Occipital lobe (tissue), 2 donors: ENCODE data around the gene SRRM4. TPM values are rescaled to one million over a fixed set of nuclear protein-coding genes. Genes with fewer than 3 reads are reported as not detected.

Experiments
- DNase-seq: peaks from one replicate; lab custom pipeline; 2025; lab: John Stamatoyannopoulos, UW
- total RNA-seq: library from RNA; depleted of rRNA; stranded (reverse); fragments of >200 nt; gene quantifications from one replicate; pipeline ENCODE4 v1.2.3, GENCODE V29; 2014

Gene SRRM4, protein sequence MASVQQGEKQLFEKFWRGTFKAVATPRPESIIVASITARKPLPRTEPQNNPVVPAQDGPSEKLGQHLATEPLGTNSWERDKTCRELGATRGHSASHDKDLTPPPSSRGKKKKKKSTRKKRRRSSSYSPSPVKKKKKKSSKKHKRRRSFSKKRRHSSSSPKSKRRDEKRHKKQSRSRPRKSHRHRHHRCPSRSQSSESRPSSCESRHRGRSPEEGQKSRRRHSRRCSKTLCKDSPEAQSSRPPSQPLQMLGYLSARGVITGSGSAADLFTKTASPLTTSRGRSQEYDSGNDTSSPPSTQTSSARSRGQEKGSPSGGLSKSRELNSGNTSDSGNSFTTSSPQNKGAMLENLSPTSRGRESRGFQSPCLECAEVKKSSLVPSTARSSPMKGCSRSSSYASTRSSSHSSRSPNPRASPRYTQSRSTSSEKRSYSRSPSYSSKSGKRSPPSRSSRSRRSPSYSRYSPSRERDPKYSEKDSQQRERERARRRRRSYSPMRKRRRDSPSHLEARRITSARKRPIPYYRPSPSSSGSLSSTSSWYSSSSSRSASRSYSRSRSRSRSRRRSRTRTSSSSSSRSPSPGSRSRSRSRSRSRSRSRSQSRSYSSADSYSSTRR
- total RNA-seq: 6.4 TPM

DNA sequence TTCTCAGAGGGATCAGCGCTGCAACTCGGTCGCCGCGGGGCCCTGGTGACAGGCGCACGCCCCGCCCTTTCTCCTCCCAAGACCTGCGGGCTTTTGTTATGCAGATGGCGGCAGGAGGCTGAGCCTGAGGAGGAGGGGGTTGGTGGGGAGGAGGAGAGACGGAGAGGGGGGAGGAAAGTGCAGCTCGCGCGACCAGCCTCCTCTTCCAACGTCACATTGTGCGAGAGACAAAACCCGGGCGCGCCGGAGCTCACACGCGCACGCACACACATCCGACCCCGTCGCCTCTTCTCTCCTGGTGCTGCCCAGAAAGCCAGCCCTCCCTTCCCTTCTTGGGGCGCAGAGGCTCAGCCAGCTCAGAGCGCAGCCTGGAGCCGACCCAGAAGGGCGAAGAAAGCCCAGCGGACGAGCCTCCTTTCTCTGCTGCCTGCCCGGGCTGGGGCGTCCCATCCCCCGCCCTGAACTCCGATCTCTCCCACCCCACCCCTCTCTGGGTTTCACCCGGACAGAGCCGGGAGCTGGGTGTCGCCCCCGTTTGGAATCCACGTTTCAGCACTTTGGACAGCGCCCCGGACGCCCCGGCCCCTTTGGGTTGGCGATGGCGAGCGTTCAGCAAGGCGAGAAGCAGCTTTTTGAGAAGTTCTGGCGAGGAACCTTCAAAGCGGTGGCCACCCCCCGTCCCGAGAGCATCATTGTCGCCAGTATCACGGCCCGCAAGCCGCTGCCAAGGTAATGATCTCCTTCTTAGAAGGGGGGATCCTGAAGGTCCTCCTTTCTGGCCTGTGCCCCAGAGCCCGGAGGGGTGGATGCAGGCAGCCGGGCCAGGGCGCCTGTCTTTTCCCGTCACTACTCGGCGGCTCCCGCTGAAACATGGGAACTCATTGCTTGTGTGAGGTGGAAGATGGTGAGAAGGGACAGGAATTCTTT, at the start of gene SRRM4:
TSS of gene SRRM4 (plus strand) at position 257 of the 927 bp plus-strand sequence. CDS start at position 599, 342 bp downstream.
- DNase-seq: peak; percentile 80

DNA sequence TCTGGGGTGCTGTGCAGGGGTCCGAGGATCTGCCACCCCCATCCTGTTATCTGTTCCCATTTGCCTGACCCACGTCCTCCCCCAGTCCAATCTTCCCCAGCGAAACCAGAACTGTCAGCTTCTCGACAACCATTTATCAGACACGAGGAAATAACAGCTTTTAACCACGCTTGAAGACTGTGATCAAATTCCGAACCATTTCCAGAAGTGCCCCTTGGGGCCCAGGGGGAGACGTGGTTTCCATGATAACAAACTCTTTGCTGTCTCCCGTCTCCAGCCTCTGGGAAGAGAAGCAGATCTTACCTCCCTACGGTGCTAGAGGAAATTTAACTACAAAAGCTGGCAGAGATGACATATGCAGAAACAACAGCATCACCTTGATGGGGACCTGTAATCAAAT, 35.1 kb upstream of the SRRM4 start:
- DNase-seq: no peak

DNA sequence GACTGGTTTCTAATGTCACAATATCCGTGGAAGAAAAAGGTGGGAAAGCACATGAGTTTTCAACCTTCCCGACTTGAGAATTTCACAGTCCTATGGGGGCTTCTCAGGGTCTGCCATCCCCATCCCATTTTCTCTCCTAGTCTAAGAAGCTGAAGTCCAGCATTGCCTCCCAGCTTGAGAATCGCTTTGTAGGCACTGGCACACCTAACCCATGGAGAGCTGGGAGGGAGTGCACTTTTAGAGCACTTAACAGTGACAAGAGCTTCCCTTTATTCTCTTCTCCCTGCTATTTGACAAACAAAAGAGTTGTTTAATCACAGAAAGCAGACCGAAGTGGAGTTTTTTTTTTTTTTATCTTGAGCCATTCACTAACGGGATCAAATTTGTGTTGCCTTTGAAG, 22.8 kb upstream of the SRRM4 start:
- no peak for DNase-seq

DNA sequence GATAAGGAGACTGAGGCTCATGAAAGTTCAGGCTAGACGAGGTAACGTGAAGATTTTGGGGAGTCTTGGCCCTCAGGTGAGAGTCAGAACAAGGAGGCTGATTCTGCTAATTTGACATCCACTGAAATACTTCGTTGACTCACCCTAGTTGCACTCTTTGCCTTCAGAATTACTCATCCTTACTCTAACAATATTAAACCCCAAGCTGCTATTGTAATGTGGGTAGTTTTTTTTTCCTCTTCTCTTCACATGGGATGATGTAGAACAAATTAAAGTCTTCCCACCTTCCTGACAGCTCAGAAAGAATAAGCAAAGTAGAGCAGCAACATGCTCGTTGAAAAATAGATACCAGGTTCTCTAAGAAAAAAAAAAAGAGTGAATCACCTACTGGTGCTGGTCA, 22.0 kb upstream of the SRRM4 start:
- DNase-seq: no peak

DNA sequence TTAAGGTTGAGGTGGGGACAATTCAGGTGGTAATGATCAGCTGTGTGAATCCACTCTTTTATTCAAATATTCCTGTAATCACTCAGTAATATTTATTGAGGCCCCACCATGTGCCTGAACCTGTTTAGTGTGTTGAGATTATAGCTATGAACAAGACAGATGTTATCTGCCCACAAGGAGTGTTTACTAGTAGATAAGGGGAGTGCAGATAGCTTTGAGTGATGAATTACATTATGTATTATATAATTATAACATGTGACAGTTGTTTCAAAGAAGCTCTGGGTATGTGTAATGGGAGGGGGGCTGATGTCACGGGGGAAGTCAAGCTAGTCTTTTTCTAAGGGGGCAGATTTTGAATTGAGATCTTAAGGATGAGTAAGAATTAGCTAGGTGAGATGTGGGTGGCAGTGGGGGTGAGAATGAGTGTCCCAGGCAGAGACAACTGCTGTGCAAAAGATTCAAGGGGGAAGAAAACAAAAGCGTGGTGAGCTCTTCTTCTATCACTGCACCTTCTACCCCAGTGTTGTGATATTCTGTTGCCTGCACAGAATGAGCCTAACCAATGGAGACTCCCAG, 21.3 kb upstream of the SRRM4 start:
- DNase-seq: no peak

DNA sequence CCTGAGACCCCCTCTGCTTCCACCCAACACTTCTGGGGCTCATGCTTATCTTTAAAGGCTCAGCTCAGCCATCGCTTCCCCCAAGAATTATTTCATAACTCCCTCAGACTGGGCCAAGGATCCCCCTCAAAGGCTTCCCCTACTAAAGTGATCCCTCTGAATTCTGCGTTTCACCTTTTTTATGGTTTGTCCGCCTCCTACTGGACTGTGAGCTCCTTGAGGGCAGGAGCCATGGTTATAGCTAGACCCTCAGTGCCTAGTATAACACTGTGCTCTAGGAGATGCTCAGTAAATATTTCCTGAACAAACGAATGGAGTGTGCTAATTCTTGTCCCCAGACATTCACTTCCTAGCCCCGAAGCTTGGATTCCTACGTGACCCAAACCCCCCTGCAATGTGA, 20.5 kb upstream of the SRRM4 start:
- DNase-seq: no peak

DNA sequence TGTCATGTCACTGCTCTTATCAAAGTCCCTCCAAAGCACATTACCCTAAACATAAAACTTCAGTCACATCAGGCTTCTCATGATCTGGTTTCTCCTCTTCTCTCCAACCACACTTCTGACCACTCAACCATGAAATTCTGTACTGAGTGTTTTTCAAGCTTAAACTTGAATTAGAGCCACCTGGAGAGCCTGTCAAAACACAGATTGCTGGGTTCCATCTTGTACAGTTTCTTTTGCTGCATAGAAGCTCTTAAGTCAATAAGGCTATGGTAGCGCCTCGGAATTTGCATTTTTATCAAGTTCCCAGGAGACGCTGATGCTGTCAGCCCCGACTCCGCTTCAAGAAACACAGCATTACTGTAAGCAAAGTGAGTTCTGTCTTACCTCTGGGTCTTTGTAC, 16.4 kb upstream of the SRRM4 start:
- no peak for DNase-seq

DNA sequence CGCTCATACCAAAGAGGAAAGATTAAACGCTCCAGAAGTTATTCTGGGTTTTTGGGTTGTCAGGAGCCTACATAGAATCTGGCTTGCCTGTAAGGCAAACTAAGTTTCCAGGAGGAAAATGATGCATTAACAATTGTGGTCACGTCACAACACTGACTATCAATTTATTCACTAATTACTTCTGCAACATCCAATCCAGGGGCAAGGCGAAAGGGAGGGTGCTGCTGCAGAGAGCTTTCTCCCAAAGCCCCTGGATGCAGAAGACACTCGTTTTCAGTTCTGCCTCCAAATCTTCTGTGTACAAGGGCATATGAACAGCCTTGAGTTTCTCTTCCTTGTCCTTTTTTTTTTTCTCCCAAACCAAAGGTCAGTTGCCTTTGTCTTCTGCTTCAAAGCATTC, 10.5 kb upstream of the SRRM4 start:
- DNase-seq: no peak

DNA sequence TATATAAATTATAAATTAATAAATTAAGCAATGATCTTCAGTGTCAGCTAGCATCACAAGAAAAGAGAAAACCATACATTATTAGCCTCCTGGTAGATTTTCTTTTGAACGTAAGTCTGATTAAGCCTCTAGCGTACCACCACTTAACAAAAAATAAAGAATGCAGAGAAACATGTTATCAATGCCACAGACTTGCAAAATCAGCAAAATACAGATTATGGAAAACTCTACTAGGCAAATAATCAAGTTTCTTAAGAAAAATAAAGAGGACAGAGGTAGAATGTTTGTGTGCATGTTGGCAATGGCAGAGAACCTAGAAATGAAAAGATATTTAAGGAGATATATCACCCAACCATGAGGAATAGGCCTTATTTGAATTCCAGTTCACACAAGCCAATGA, 8.4 kb upstream of the SRRM4 start:
- no peak for DNase-seq

DNA sequence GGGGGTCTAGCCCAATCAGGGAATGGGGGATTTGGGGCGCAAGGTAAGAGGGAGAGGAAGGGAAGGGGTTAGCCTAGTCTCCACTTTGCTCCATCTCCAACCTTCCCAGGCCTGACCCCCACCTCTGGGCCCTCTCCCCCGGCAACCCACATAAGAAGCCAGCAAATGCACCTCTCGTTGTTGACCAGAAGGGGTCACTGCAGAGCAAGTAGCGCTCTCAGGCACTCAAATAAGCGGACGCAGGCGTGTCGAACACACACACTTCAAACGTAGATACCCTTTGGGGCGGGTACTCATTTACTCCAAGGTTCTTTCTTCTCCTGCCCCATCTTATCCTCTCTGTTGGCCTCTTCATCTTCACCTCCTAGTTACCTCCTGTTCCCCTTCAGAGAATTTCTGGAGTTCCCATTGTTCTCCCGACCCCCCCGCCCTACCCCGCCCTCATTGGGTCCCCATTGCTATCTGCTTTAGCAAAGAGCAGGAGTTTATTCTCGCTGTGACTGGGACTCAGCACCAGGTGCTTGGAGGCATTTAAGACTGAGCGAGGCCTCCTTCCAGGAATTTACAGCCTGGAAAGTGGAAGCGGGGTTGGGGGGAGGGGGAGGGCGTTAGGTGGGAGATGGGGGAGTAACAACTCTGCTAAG, 1.5 kb upstream of the SRRM4 start:
- peak; percentile 42 for DNase-seq

DNA sequence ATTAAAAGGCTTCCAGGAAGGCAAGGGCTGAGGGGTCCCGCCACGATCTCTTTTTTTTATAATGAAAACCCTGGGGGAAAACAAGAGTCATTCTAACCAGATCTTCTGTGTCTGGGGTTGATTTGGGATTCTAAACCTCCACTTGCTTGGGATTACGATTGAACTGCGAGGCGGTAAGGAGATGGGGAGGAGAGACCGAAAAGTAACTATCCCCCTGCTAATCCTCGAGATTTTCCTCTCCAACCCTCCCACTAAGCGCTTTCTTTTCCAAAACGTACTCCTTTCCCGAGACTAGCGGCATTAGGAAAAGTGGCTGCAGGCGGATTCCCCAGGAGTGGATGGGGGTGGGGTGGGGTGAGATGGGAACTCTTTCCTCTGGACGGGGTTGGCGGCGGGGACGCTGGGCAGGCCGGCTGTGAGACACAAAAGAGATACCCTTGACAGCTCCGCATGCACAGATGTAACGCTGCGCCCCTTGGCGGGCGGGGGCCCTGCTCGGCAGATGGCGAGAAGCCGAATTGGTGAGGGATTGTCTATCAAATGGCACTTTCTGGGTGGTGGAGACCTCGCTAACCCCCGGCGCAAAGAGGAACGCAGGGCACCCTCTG, 830 bp upstream of the SRRM4 start:
- peak; percentile 33 for DNase-seq

DNA sequence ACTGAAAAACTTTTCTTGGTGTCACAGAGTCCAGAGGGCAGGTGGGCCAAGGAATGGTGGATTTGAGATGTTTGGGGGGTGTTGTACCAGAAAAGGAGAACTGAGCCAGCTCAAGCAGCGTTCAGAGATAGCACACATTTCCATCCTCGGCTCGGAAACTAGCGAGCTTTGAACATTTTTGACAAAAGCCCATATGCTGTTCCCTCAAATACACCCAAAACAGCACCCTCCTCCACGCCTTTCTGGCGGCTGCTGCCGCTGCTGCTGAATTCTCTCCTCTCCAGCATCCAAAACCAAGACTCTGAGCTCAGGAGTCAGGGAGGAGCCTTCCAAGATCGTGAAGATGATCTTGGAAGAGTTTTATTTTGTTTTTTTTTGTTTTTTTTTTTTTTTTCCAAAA, 961 bp downstream of the SRRM4 start:
- no peak for DNase-seq

DNA sequence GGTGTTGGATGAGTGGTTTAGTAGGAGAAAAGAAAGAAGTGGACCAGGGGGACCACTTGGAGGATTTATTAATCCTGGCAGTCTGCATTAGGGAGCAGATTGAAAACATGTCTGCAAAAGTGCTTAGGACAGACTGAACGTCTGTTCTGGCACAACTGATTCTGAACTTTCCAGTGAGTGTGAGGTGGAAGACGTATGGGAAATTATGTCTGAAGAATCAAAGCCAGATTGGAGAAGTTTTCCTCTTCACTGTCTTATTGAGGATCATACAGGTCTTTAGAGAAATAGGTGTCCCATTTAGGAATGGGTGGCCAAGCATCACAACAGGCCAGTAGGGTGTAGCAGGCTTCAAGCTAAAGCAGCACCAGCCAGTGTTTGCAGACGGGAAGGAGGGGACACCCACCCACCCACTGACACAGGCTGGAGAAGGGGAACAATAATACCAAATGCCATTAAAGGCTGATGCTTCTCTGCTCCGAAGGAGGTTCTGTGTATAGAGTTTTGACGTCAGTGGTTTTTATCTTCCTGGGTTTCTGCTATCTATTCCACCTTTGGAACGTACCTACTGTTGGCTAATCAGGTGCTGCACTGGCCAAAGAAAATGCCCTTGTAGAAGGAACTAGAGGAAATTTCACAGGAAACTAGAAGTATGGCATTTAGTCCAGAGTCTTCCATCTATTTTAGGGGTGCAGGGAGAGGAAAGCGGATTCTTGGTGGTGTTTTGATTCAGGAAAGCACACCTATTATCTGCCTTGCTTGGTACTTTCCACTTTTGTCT, 1.8 kb downstream of the SRRM4 start:
- no peak for DNase-seq

DNA sequence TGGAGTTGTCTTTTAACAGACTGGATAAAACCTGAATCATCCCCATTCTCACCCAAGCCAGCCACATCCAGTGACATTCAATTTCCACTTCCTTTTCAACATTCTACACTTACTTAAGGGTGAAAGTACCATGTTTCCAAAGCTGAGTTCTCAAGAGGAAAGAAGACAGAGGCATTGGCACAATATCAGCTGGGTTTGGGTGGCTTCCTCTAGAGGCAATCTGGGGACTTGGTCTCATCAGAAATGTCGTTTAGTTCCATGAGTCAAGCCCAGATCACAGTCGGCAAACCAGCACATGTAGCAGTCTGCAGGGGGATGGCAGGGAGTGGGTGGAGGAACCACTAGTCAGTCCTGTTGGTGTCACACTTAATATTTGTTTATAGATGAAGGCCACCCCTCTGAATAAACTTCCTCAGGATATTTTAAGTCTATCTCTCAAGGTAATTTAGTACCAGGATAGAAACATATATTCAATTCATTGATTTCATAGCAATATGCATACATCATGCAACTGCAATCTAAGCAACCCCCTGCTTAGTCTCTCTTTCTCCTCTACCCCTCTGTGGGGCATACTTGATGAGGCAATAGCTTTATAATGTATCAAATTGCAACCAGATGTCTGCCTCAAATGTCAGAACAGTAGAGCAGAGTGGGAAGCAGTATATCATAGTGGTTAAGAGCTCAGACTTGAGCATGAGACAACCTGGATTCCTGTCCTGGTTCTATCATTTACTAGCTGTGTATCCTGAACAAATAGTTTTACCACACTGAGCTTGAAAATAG, 3.0 kb downstream of the SRRM4 start:
- no peak for DNase-seq

DNA sequence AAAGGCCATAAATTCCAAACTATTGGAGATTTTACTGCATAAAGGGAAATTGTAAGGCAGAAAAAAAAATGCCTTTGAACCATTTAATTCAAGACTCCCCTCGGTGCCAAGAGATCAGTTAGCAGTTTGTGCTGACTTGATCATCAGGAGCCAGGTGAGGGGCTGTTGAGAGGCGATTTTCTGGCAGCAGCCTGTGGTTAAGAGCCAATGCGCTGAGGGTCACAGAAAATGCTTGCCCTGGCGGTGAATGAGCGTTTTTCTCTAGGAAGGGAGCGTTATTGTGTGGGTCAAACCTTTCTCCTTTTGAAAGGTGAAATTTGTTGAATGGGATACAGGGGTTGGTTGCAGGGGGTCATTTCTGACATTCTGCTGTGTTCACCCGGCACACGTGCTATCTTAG, 4.7 kb downstream of the SRRM4 start:
- no peak for DNase-seq

DNA sequence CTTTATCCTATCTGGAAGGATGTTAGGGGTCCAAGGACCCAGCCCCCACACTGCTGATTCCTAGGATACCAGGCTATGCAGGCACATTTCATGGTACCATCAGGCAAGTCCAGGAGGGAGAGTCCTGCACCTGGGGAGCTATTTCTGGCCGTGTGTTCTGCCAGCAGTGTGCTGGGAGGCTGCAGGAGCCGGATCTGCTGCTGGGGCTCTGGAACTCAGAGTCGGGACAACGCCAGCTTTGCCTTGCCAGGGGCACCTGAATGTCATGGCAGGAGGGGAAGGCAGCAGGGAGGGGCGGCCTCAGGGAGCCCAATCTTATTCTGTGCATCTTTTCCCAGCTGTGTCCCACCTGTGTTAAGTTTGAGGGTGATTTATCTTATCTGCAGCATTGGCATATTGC, 17.8 kb downstream of the SRRM4 start:
- no peak for DNase-seq

DNA sequence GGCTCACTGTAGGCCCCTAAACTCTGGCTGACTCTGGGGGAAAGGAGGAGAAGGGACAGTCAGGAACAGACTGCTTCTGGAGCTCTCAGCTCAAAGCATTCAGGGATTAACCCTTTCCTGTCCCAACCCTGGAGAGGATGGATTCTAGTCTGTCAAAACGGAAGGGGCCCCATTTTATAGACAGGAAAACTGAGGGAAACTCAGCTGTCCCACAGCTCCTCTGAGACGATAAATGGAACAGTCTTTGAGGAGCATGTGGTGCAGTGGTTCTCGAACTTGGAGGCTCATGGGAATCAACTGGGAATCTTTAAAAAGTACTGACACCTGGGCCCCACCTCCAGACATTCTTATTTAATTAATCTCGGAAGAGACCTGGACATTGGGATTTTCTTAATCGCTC, 23.7 kb downstream of the SRRM4 start:
- DNase-seq: no peak

DNA sequence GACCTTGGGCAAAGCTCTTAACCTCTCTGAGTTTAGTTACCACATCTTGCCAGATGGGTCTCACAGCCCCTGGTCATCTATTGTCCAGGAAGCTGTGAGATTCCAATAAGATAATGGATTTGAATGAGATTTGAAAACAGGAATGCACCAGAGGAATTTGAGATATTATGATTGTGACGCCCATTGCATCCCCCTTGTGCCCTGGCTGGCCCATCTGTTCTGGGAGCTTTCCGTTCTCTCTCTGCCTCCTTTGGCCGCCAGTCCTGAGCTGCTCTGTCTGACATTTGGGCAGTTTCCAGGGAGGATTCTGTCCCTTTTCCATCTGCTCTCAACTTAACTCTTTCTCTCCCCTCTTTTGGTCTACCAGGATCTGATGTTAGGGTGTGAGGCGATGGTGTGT, 24.6 kb downstream of the SRRM4 start:
- no peak for DNase-seq

DNA sequence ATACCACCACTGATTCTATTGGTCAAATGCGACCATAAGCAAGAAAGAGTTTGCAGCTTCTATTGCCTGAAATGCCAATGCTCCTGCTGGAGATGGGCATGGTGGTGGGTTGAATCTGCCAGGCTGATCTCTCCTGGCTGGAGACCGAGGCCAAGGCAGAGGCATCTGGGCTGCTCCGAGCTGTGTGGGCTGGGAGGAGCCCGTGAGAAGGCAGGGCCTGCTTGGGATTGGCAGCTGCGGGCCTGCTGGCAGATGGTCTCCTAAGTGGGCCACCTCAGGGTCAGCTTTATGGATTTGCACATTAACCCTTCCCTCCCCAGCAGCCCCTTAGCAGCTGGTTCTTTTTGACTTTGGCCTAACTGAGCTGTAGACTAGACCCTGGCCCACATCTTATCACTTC, 25.4 kb downstream of the SRRM4 start:
- DNase-seq: no peak
